Right lobe of liver (tissue), 6 donors: Measurements from ENCODE around the gene FKBP9. TPM values are rescaled to one million over a fixed set of nuclear protein-coding genes. Genes with fewer than 3 reads are reported as not detected.
A peak's percentile ranks its signal among the peaks of the same experiment; 100 is the strongest.

Experiments used
- ATAC-seq, 4 donors: fragments of 200-7000 bp; cut with Tn5 transposase; one replicate each; pipeline ENCODE4 v1.9.1; 2020; ENCODE audit warnings: mild to moderate bottlenecking in 4 of 4, moderate library complexity in 4 of 4
- DNase-seq, 3 donors: peaks; one replicate each; pipeline ENCODE4 v3.0.0-alpha.2; 2020
- H3K27ac ChIP-seq, 3 donors: fragments of 200-600 bp; one replicate each; pipeline ENCODE4 v1.8.0; 2022
- H3K27me3 ChIP-seq, 2 donors: fragments of 200-600 bp; one replicate each; pipeline ENCODE4 v1.8.0; 2022
- H3K36me3 ChIP-seq, 4 donors: fragments of 200-600 bp; sonication (generic) in 1 of 4; one replicate each; pipeline versions ENCODE4 v1.5.1 to v1.8.0; 2017 to 2022; ENCODE audit warnings: control low read depth in 1 of 4
- H3K4me1 ChIP-seq, 4 donors: fragments of 200-600 bp; sonication (generic) in 1 of 4; one replicate each; pipeline versions ENCODE4 v1.5.1 to v1.8.0; 2017 to 2022; ENCODE audit warnings: control low read depth in 1 of 4
- H3K4me3 ChIP-seq, 3 donors: fragments of 200-600 bp; one replicate each; pipeline ENCODE4 v1.8.0; 2022
- H3K9me3 ChIP-seq, 4 donors: fragments of 200-600 bp; sonication (generic) in 1 of 4; one replicate each; pipeline versions ENCODE4 v1.5.1 to v1.8.0; 2017 to 2022; ENCODE audit warnings: control low read depth in 1 of 4
- CTCF ChIP-seq, 4 donors: fragments of 200-600 bp in 3 of 4; fragments of 450-650 bp in 1 of 4; IDR thresholded peaks; one replicate each; pipeline versions ENCODE4 v1.5.1 to v1.8.0; 2016 to 2022; ENCODE audit warnings: antibody characterized with exemption in 4 of 4, mild to moderate bottlenecking in 2 of 4
- POLR2A ChIP-seq: fragments of 450-650 bp; IDR thresholded peaks from one replicate; pipeline ENCODE4 v1.6.1; 2017; ENCODE audit warnings: antibody characterized with exemption, mild to moderate bottlenecking
- WGBS: methylation state at CpG from one replicate; pipeline ENCODE4 v1.1.6; 2018; ENCODE audit warnings: low coverage, low lambda C conversion rate; ENCODE audit not compliant: insufficient coverage; ENCODE audit errors: missing lambda C conversion rate; 5-methylcytosine and 5-hydroxymethylcytosine counted together
- intact Hi-C, 2 donors: fragments of 100-400 bp; cut with DNase I; formaldehyde crosslinking; loops; one replicate each; pipeline versions ENCODE4 v1.11.2 to v1.14.1; 2022
- total RNA-seq, 6 experiments: library from RNA; depleted of rRNA in 2 of 6; stranded (reverse); fragments of >200 nt in 2 of 6; fragmentation: NEBNext Ultra II Directional in 3 of 6; extraction: Animal tissue kit (Norgen Biotek cat#: 25700) in 3 of 6; gene quantifications; one replicate each; pipeline versions ENCODE4 v1.1.0 to v1.2.4, GENCODE V29; 2016 to 2023
- donor health status: DM: no; HTN: yes; CAD: no.
- donor health status: DM: no; HTN: no; CAD: no.
- donor health status: DM: no; HTN: no; CAD: no.
- donor health status: DM: no; HTN: yes; CAD: no.
- donor health status: DM: no; HTN: yes; CAD: no.

Gene FKBP9
- total RNA-seq, 6 experiments from 2014 or later: 22.2 to 54.6 (median 37.6) TPM

DNA sequence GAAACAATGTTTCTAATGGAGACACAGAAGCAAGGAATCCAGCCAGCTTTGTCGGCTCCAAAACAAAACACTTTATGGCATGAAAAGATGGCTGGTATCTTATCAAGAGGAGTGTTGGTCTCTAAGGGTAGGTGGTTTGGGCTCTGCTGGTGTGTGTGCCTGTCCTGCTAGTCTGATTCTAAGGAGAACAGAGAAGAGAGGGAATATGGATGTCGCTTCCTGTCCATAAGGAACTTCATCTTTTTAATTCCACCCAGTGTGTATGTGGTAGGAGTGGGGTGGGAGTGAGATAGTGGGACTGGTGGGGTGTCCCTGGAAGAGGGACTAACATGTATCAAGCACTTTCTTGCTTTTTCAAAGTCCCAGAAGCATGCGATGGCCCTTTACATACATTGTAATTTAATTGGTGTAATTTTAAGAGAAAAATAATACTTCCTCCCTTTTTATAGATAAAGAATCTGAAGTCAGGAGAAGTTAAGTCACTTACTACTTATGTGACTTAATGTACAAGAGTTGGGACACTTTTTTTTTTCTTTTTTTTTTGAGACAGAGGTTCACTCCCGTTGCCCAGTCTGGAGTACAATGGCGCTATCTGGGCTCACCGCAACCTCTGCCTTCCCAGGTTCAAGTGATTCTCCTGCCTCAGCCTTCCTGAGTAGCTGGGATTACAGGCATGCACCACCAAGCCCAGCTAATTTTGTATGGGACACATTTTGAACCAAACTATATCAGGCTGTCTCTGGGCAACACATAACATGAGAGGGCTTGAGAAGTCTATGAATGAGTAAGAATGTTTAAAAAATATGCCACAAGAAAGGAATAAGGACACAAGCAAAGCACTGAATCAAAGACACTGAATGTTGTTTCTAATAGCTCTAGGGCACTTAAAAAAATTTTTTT lies 86.5 kb downstream of the FKBP9 start:
- peak; percentile 7 to 42 (median 14) for ATAC-seq
- Histone ChIP-seq H3K9me3 (no peaks in the 10 kb centered on the region), H3K27ac (peak overlapping the region; percentile 40 to 81 (median 75)), H3K27me3 (no peaks in the 10 kb centered on the region), H3K4me3 (peak overlapping the region in 1 of 3 donors; percentile 20), H3K36me3 (no peaks in the 10 kb centered on the region), H3K4me1 (peaks cover 0 to 32% (median 5%) of the 10 kb centered on the region in 4 donors)
- WGBS: 62% methylated on average over 6 of the region's 6 CpGs
- TF ChIP-seq CTCF (IDR thresholded peaks at IDR 0.05): no peak
- no peak for TF ChIP-seq POLR2A
- intact Hi-C loops: no loop called here
- no peak for DNase-seq

GRCh38 chr7:33044401-33044718 lies 87.1 kb downstream of the FKBP9 start:
- intact Hi-C loops: no loop called here
- Histone ChIP-seq H3K36me3 (no peaks in the 10 kb centered on the region), H3K4me1 (peaks cover 0 to 32% (median 5%) of the 10 kb centered on the region in 4 donors), H3K27ac (peak overlapping the region; percentile 40 to 81 (median 75)), H3K4me3 (peak overlapping the region in 1 of 3 donors; percentile 20), H3K27me3 (no peaks in the 10 kb centered on the region), H3K9me3 (no peaks in the 10 kb centered on the region)
- WGBS: 21% methylated on average over 3 of the region's 3 CpGs
- TF ChIP-seq CTCF (IDR thresholded peaks at IDR 0.05): peak; percentile 28 to 57 (median 50)
- no peak for TF ChIP-seq POLR2A
- no peak for DNase-seq
- peak; percentile 78 to 91 (median 84) for ATAC-seq

DNA sequence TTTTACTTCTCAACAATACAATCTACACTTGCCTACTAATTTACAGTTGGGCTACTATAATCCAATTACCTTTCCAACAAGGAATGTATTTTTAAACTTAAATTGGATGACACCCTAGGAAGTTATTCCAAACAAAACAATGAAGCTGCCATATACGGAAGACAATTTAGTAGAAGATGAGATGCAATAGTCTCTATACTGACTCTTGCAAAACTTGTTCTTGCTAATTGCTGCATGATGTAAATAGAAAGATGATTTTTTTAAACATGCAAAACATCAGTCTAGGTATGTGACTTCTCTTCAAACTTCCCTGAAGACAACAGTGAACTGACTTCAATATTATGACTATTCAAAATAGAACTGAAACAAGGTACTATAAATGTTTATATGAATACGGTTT lies 87.7 kb downstream of the FKBP9 start:
- TF ChIP-seq POLR2A (no peak), CTCF (IDR thresholded peaks at IDR 0.05) (no peak)
- Histone ChIP-seq H3K36me3 (no peaks in the 10 kb centered on the region), H3K27me3 (no peaks in the 10 kb centered on the region), H3K4me1 (peaks cover 0 to 33% (median 8%) of the 10 kb centered on the region in 4 donors), H3K27ac (peak overlapping the region in 2 of 3 donors; percentile 75 to 81), H3K9me3 (no peaks in the 10 kb centered on the region), H3K4me3 (no peak overlapping the region)
- intact Hi-C loops: no loop called here
- DNase-seq (no peak), ATAC-seq (no peak)
- 7% methylated on average over 2 of the region's 2 CpGs for WGBS

DNA sequence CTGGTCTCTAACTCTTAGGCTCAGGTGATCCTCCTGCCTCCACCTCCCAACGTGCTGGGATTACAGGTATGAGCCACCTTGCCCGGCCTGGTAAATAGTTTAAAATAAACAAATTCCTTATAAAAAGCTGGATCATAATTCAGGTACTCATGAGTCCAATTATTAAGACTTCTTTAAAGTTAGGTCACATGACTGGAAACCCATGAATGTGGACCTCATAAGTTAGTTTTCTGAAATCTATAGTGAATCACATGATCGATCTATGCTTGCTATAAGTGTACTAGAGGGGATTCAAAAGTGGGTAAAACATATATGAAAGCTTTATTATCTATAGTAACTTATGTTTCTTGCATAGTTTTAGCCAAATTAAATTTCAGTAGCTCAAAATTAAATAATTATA lies 91.0 kb downstream of the FKBP9 start:
- WGBS: 92% methylated on average over 3 of the region's 3 CpGs
- no peak for TF ChIP-seq CTCF (IDR thresholded peaks at IDR 0.05)
- no peak for TF ChIP-seq POLR2A
- no peak overlapping the region for H3K27ac ChIP-seq
- no peaks in the 10 kb centered on the region for H3K9me3 ChIP-seq
- no peak overlapping the region for H3K4me3 ChIP-seq
- ATAC-seq (no peak), DNase-seq (no peak)
- H3K27me3 ChIP-seq: no peaks in the 10 kb centered on the region
- intact Hi-C loops: no loop called here
- H3K4me1 ChIP-seq: peaks cover 0 to 32% (median 9%) of the 10 kb centered on the region in 4 donors
- H3K36me3 ChIP-seq: no peaks in the 10 kb centered on the region
